PFSK-1 (cell line): ENCODE measurements around the gene MMRN1.

Experiments used
- REST ChIP-seq, 2 experiments: IDR thresholded peaks; 2 replicates each; pipeline versions ENCODE4 v1.6.1 to v1.8.0; 2011 to 2012; ENCODE audit warnings: low read depth in 2 of 2, low read length in 2 of 2, control low read depth in 1 of 2, inconsistent platforms in 1 of 2, mild to moderate bottlenecking in 1 of 2, moderate library complexity in 1 of 2; ENCODE audit not compliant: insufficient read depth in 1 of 2
- TAF1 ChIP-seq: IDR thresholded peaks from 2 replicates; pipeline ENCODE4 v1.6.1; 2012; ENCODE audit warnings: low read length, control low read depth, borderline replicate concordance; ENCODE audit not compliant: insufficient read depth

- TF ChIP-seq REST (IDR thresholded peaks at IDR 0.05; ENCODE audit: insufficient read depth in 1 of 2, low read depth in 2 of 2, low read length in 2 of 2) (no peak), TAF1 (no peak)
Observed at GRCh38 chr4:89981789-89982334, 87.2 kb downstream of the MMRN1 start.
